HuH-7.5 (cell line): ENCODE data around the gene TM7SF3.
"Not testable (repeated sequence)": the region's sequence is repeated elsewhere in the genome, so short reads cannot be mapped to it uniquely, and the experiment has no call there.

Experiments used
- DNase-seq: peaks from one replicate; pipeline ENCODE4 v3.0.0; 2011; ENCODE audit warnings: low spot score

Gene TM7SF3

DNA sequence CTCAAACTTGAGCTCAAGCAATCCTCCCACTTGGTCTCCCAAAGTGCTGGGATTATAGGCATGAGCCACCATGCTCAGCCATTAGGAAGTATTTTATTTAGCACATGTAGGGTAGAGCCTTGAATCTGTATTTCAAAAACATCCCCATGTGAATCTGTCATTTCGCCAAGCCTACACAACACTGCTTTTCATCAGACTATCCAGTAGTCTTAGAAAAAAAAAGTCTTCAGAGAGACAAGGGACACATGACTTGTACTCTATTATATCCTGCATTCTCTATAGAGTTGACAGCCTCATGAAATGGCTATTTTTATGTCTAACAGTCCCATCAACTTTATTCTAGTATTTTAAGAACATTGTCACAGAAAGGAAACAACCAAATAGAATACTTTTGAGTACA is 35.4 kb downstream of the TM7SF3 start:
- DNase-seq: no peak

DNA sequence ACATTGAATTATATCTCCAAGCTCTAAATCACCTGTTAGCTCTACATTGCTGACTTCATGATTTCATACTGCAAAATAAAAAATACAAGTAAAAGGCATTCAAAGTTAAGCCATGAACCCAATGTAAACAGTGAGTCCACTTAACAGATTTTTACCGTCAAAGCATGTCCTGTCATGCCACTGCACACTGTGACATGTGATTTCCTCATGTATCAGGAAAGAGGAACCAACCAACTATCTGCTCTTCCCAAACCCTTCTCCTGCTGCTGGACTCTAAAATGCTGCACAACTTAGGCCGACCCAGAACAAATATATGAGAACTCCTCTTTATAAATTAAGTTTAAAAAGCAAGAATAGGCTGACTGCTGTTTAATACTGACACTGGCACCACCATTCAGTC is 37.5 kb downstream of the TM7SF3 start:
- DNase-seq: no peak

DNA sequence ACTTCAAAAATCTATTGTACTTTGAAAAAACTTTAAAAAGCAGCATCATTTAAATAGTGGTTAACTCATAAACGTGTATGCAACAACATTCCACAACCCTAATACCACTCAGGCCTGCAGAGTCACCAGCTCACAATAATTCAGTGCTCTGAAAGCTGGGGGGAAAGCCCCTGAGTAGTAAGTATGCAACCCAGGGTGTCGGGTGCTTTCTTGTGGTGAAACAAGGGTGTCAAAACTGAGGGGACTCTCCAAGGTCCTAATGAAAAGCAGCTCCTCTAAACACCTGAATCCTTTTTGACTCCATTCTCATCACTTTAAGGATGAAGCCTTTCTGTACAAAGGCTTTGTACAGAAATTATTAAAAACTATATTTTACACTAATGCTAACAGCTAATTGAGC is 42.2 kb downstream of the TM7SF3 start:
- no peak for DNase-seq

DNA sequence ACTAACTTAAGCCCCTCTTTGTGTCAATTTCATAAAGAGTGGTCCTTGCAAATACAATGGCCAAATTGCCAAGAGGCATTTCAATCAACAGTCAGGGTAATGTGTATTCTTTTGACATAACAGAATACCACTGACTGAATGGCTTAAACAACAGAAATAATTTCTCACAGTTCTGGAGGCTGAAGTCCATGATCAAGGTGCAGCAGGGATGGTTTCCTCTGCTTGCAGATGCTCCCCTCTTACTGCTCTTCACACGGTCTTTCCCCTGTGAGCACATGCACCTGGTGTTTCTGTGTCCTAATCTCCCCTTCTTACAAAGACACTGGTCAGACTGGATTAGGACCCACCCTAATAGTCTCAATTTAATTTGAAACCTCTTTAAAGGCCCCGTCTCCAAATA is 44.0 kb downstream of the TM7SF3 start:
- DNase-seq: no peak

DNA sequence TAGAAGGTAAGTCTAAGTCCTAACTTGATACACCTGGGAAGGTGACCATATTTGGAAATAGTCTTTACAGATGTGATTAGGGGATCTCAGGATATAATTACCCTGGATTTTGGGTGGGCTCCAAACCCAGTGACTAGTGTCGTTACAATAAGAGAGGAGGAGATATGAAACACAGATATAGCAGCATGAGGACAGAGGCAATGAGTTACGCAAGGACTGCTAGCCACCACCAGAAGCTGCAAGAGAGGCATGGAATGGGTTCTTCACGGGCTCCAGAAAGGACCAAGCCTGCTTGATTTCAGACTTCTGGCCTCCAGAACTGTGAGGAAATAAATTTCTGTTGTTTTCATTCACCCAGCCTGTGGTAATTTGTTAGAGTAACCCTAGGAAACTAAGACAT is 47.3 kb downstream of the TM7SF3 start:
- DNase-seq: no peak

DNA sequence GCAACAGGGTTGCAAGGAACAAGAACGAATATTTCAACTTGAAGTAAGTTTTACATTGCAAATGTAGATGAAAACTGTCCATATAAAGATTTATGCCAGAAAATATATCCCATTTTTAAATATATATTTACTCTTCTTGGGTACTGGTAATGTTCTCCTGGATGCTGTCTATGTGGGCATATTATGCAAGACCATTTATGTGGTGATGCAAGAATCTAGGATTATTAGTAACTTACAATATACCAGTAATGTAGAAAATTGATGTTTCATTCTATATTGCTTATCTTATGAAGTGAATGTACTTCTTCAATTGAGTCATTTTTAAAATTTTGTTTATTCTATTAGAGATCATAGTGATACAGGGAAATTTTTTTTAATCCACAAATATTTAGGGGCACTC is 50.8 kb downstream of the TM7SF3 start:
- no peak for DNase-seq

DNA sequence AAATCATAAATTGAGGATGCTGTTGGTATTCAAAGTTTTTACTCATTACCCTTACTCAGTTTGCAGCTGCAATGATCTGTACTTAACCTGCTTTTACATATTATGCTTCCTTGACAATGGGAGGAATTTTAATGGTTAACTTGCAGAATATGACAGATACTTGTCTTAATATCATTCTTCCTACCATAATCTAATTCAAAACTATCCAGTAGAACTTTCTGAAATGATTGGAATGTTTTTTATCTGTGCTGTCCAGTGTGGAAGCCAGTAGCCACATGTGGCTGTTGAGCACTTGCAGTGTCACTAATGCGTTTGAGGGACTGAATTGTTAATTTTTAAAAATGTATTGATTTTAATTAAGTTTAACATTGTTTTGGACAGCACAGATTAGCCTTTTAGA is 52.4 kb downstream of the TM7SF3 start:
- no peak for DNase-seq

DNA sequence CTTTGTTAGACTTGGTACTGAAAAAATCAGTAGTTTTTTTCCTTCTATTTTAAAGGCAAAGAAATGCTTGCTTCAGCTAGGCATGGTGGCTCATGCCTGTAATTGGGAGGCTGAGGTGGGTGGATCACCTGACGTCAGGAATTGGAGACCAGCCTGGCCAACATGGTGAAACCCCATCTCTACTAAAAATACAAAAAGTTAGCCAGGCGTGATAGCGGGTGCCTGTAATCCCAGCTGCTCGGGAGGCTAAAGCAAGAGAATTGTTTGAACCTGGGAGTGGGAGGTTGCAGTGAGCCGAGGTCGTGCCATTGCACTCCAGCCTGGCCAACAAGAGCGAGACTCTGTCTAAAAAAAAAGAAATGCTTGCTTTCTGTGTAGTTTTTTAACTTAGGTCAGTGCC is 52.8 kb downstream of the TM7SF3 start:
- not testable (repeated sequence) for DNase-seq

DNA sequence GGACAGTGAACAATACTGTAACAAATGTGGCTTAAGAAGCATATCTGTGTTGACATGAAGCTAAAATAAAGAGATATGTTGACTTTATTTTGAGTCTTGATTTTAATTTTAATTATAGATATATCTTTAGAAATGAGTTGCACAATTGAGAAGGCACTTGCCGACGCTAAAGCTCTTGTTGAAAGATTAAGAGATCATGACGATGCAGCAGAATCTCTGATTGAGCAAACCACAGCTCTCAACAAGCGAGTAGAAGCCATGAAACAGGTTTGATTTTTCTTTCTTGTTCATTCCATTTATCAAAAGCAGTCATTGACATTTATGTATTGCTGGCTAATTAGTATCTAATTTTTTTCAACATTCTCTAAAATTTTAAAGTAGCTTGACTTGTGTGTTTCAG is 60.2 kb downstream of the TM7SF3 start:
- DNase-seq: no peak

DNA sequence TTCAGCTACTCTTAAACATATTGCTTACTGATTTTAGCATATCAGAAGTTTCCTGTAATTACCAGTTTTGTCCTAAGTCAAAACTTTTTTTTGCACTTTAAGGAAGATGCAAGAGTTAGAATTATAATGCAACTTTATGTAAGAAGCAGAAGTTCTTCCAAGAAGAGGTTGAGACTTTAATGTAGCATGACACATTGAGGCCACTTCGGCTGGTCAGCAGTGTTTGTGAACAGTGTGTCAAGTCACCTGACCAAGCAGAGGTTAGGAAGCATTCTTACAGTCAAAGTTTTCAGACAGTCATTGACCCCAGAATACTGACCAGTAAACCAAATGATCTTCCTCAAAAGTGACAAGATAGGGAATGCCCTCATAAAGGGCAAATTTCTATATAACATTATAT is 60.7 kb downstream of the TM7SF3 start:
- DNase-seq: no peak

DNA sequence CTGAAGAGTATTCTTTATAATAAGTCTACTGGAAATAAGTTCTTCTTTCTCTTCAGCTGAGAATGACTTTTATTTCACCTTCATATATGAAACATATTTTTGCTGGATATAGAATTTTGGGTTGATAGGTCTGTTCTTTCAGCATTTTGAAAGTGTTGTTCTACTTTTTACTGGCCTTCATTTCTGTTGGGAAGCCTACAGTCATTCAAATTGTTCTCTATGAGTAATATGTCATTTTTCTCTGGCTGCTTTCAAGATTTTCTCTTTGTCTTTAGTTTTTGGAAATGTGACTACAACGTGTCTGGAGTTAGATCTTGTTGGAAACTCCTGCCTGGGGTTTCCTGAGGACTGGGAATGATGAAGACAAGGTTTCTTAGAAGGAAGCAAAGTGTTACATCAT is 65.9 kb downstream of the TM7SF3 start:
- no peak for DNase-seq

DNA sequence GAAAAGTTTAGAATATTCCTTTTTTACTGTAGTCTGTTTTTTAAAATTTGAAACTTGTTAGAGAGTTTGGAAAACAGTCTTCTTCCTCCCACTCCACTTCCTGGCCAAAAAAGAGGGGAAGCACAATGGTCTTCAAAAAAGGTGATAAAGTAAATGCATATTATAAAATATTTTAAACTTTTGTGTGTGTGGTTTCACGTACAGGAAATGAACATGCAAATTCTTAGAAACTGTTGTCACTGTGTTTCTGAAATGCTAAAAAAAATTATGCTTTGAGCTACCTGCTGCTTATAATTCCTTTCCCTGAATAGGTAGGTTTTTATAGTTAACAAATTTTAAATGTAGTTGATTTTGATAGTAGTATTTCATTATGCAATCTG is 73.0 kb downstream of the TM7SF3 start:
- no peak for DNase-seq

DNA sequence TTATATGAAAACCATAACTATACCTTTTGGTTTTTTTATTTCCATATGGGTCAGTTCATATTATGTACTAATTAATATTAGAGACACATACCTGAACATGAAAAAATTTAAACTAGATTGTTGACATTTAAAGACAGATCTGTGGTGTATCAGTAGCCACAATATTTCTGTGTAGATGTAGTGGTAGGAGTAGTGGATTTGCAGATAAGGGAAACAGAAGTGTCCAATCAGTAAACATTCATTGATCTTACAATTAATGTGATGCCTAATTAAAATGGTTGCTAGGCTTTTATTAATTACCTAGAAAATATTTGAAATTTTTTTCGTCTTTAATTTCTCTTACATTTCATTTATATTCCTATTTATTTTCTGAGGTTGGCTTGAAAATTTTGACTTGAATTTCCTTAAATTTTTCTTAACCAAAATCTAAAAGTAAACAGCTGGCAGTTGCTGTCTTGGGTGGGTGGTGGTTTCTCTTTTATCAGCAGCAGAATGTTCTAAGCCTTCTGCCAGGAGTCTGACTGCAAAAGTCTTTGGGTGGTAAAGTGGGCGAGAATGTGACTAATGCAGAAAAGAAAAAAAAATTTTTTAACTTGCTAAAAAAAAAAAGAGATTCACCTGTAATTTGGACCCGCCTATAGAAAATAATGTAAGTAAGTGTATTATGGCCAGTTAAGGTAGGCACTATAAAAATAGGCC is 73.5 kb downstream of the TM7SF3 start:
- DNase-seq: no peak

DNA sequence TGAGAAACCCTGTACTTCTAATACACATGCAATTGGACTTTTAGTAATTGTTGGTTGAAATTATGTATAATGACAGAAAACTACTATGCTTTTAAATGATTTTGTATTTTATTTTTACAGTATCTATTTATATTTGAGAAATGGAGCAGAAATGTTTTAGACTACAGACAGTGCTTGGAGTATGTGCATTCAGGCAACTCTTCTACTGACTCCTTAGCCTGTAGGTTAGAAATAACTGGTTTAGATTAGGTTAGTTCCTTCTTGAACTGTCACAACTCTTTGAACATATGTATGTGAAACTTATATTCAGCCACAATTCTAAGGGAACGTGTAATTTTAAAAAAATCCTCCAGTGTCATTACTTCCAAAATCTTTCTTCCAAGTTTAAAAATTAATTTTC is 74.2 kb downstream of the TM7SF3 start:
- DNase-seq: no peak

DNA sequence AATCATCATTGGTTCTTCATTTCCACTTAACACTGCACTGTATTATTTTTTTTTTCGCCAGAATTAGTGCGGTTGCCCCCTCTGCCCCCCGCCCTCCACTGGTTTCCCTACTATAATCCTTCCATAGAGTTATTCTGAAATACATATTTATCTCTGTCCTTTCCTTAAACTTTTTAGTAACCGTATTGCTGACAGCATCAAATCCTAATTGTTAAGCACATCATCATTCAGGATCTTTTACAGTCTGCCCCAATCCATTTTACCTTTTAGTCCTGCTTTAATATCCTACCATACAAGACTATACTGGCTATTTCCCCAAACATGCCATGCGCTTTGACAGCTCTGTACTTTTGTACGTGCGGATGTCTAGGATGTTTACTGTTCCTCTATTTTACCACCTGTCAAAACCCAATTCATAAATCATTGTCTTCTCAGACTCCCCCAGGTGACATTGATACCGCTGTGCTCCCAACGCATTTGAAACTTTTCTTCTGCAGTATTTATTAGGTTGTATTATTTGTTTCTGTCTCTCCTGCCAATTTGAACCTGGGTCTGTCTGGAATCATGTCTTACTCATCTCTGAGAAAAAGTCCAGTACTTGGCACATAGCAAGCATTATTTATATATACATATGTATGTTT is 74.9 kb downstream of the TM7SF3 start:
- peak; percentile 8 for DNase-seq

DNA sequence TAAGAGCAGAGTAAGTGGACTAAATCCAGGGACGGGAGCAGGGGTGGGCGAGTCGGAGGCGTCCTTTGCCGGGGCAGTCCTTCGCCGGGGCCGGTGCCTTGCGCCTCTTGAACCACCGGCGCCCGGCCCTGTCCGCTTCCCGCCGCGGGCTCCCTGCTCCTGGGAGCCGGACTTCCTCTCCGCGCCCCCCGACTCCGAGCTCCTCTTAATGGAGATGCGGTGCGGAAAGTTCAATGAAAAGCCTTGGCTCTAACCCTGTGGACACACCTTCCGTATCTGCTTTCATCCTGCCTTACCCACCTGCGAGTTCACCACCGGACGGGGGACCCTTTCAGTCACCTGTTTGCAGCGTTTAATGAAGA is 75.5 kb downstream of the TM7SF3 start:
- DNase-seq: peak; percentile 20

DNA sequence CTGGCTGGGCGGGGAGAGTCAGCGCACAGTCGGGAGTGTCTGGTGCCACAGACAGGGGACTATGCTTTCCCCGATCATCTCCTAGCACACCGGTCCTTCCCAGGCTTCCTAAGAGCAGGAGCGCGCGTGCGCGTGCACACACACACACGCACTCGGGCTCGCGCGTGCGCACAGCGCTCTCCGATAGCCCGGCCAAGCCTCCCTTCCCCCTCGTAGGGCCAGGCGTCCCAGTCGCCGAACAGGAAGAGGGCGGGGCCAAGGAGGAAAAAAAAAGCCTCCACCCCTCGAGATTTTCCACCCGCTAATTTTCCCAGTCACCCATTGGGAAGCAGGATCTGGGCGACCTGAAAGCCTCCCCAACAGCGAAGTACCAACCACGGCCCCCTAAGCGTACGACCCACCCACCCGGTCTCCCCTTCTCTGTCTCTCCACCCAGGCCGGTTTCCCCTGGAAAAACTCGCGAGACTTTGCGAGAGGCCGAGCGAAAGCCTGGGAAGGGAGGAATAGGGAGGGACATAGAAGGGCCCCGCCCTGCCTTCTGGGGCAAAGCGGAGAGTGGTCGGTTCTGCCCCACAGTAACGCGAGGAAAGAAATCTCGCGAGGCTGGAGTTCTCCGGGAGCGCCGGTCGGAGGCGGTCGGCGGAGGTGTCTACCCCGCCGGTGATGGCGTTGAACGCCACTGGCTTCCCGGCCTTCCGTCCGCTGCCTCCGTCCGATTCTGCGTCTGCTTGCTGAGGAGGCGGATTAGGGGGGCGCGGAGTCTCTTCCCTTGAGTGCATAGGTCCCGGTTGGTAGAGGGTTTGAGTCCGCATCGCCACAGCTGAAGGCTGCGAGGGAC is 76.1 kb downstream of the TM7SF3 start, which contains the start of the genes FGFR1OP2 and INTS13:
Gene FGFR1OP2 (plus strand): TSS at position 608 of the 838 bp plus-strand sequence. CDS start 15,689 bp downstream, outside the sequence.
Gene INTS13 (minus strand): TSS at position 119 of the 838 bp plus-strand sequence. CDS start 1,178 bp downstream, outside the sequence.
- peak; percentile 82 for DNase-seq

DNA sequence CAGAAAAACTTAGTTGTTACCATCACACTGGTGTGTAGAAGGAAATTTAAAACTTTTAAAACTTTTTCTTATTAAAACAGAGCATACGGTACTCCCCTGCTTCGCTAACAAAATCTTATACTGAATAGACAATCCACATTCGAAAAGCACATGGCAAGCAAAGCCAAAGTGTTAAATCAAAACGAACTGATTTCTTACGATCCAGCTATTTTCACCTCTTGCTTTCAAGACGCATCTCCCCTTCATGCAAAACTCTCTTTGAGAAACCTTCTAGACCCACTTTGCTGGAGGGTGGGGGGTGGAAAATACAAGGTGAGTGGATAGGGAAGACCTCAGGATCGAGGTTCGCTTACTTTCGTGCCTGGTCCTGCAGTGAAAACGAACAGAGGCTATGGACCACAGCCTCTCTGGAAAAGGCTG is 76.7 kb downstream of the TM7SF3 start:
- no peak for DNase-seq

DNA sequence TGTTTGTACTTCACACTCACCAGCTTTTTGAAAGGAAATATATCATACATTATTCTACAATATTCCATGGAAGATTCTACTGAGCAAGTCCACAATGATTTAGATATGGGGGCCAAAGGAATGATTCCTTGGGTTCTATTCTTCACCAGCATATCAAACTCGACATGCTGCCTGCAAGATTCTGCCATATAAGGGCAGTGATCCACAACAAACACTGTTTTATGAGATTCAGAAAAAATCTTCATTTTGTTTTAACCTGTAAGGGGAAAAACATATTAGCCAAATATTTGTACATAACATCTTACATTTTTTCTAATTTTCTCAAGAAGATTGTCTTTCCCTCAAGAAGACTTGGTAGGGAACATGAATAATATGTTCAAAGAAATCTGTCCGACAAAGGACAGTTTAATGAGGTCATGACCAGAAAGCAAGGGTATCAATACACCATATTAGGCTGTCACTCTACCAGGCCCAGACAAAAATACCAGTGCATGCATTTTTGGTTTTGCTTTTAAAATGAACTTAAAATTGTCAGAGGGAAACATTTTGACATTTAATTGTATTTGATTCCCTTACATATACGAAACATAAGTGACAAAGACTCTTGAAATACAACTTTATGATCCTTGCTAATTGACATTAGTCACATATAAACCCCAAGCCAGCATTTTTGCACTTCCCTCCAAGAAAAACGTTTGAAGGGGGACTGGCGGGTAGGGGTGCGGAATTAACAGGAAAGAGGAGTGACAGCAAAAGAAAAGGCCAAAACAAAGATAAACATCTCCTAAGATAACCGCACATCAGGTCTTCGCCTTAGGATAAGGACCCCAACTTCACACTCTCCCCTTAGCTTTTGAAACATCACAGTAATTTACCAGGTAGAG is 77.4 kb downstream of the TM7SF3 start:
- DNase-seq: no peak

DNA sequence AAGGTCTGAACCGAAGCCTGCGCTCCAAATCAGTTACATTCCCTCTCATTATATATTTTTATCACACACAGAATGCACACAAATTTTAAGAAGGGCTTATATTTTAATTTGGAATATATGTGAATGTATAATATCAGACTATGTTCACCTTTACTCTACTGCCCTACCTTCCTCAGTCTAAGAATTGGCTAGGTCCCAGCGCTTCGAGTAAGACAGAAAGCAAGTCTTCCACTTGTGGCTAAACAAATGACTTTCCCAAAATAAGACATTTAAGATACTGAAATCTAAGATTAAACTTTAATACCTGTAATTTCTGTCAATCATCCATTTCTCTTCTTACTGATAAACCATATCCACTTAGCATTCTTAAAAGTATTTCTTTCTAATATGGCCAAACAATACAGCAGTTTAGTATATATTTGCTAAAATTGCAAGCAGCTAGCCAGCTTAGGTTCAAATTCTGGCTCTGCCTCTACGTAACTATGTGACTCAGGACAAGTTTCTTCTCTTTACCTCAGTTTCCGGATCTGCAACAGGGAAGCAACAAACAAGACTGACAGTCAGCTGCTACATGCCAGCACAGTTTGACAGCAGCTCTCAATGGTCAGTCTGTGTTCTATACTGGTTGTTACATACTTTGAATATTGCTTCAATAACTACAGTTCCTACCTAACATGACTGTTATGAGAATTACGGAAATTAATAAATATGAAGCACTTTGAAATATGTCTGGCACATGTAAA is 78.4 kb downstream of the TM7SF3 start:
- DNase-seq: no peak

DNA sequence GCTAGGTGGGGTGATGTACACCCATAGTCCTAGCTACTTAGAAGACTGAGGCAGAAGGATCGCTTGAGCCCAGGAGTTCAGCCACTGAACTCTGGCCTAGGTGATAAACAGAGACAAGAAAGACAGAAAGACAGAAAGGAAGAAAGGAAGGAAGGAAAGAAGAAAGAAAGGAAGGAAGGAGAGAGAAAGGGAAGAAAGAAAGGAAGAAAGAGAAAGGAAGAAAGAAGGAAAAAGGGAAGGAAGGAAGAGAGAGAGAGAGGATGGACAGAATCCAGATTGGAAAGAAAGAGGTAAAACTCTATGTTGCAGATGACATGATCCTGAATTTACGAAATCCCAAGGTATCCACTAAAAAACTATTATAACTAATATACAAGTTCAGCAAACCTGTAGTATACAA is 84.6 kb downstream of the TM7SF3 start:
- no peak for DNase-seq
